Measurements from ENCODE around the gene SERPINA3.
"Not testable (repeated sequence)": the region's sequence is repeated elsewhere in the genome, so short reads cannot be mapped to it uniquely, and the experiment has no call there.

The SERPINA3 gene

DNA sequence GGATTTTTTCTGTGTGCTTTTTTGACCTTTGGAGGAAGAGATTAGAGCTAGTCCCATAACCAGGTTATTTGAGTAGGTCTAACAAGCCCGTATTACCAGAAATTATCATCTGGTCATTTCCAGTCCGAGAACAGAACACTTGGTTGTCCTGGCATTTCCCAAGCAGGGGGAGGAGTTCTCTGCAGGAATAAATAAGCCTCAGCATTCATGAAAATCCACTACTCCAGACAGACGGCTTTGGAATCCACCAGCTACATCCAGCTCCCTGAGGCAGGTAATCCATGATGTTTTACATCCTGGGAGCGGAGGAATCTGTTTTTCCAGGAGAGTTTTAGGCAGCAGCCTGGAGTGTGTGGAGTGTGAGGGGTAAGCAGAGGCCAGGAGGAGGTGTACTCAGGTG, at the start of gene SERPINA3:
Gene SERPINA3 (plus strand): TSS at position 218 of the 400 bp plus-strand sequence. CDS start 2,051 bp downstream, outside the sequence.
- DNase-seq (ENCODE audit: low read depth, low spot score), result no peak

DNA sequence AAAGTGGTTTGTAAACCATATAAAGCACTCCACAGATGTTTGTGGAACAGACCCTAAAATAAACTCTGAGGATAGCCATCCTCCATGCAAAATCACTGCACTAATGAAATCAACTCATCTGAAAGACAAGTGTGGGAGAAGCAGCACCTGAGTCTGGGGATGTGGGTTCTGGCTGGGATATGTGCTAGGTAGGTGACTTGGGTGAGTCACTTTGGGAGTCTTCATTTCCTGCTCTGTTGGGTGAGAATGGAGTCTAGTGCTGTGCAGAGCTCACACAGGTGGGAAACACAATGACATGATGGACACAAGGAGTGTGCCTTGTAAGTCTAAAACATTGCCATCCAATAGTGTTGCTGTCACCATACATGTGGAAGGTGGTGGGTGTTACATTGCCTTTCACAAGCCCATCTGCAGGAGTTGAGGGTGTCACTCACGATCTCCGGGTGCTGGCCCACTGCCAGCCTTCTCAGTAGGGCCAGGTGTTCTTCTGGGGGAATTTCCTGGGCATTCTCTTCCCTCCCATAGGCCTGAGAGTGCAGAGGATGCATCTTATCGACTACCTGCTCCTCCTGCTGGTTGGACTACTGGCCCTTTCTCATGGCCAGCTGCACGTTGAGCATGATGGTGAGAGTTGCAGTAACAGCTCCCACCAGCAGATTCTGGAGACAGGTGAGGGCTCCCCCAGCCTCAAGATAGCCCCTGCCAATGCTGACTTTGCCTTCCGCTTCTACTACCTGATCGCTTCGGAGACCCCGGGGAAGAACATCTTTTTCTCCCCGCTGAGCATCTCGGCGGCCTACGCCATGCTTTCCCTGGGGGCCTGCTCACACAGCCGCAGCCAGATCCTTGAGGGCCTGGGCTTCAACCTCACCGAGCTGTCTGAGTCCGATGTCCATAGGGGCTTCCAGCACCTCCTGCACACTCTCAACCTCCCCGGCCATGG, 49.0 kb upstream of the SERPINA3 start:
- DNase-seq (ENCODE audit: low read depth, low spot score), result no peak

DNA sequence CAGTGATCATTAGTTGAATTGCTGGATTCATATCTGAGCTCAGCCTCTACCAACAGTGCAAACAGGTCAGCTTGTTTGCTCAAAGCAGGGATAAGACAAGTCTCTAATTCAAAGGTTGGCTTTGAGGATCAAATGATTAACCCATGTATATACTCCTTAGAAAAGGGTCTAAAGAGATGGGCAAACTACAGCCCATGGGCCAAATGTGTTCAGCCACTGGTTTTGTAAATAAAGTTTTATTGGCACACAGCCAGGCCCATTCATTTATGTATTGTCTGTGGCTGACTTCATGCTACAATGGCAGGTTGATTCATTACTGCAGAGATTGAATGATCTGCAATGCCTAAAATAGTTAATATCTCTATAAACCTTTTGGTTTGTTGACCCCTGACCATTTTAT, 47.8 kb upstream of the SERPINA3 start:
- no peak for DNase-seq (ENCODE audit: low read depth, low spot score)

DNA sequence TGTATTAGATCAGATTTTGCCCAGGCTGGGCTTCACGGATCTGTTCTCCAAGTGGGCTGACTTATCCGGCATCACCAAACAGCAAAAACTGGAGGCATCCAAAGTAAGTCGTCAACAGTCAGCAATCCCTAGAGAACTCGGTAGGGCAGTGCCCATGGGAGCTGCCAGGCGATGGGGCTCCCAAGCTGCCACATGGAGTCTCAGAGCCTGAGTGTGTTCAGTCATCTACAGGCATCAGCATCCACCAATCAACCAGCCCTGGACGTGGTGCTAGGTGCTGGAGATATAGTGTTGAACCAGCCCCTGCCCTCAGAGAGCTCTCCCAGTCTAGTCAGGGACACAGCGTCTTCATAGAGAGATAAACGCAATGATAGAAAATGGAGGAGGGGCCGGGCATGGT, 44.0 kb upstream of the SERPINA3 start:
- DNase-seq (ENCODE audit: low read depth, low spot score), result no peak

DNA sequence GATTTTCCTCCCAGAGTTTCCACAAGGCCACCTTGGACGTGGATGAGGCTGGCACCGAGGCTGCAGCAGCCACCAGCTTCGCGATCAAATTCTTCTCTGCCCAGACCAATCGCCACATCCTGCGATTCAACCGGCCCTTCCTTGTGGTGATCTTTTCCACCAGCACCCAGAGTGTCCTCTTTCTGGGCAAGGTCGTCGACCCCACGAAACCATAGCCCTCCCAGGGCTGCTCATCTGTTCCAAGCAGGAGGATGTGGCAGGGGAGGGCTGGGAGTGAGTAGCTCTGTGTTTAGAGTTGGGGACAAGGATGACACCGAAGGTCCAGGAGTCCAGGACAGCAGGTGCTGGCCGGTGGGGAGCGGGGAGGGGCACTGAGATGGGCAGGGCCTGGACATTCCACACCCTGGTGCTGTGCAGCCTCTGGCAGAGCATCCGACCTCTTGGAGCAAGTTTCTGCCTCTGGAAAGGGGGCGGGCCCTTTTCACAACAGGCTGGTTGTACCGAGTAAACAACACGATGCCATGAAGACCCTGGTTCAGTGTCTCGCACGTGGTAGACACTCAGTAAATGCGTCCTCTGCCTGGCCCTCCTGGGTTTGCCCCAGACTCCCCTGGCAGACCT, 42.7 kb upstream of the SERPINA3 start:
- DNase-seq (ENCODE audit: low read depth, low spot score), result no peak

DNA sequence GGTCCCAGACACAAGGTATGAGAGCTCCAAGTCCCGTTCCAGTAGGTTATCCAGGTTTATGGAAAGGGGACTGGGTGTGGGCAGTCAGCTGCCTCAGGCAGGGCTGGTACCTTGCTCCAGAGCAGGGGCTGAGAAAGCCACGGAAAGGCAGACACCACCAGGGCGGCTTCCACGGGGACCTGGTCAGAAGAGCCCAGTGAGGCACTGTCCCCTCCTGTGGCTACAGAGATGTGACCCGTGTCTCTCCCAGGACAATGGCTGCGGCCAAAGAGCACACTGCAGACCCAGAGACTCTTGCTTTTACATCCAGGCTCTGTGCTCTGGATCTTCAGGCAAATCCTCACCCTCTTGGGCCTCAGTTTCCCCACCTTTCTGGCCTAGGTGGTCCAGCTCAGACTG, 42.2 kb upstream of the SERPINA3 start:
- DNase-seq (ENCODE audit: low read depth, low spot score), result no peak

DNA sequence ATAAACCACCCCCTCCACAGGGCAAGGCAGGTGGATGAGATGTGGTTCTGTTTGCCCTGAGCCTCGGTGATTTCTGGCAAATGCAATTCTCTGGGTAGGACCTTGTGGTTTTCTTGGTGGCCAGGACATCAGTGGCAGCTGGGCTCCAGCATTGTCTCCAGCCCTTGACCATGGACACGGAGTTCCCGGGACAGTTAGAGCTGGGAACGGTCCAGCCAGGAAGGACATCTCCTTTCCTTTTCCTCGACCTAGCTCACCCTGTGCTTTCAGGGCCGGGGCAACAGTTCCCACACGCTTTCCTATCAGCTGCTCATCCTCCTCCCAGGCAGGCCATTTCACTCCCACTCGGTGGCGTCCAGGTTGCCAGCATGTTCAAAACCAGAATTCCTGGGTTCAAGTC, 41.8 kb upstream of the SERPINA3 start:
- no peak for DNase-seq (ENCODE audit: low read depth, low spot score)

DNA sequence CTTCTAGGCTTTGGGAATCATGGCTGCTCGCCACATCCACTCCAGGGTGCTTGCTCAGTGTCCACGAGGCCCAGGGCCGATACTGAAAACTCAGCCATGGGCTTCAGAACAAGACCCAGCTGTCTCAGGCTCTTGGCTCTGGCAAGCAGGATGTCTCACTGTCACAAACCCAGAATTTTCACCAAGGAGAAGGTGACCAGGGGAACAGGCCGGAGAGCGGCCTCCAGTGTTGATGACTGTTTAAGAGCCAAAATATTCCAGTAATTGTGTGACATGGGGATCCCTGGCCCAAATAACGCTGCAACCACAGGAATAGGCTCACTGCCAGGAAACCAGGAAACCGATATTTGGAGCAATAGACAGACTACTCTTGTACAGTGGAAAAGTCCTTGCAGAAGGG, 40.8 kb upstream of the SERPINA3 start:
- DNase-seq (ENCODE audit: low read depth, low spot score), result no peak

DNA sequence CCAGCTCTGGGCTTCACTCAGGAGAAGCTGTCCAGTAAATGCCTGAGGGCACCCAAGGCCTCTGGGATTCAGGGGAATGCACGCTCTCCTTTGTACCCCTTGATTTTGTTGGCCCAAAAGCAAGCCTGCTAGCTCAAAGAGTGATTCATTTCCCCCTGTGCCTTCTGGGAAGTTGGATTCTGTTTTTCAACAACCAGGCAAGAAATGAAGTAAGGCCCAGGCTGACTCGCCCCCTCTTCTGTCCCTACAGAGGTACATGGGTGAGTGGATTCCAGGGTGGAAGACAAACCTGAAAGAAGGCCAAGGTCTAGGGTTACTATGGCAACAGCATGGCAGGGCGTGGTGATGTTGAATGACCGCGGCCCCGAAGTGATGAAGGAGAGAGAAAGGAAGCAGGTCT, 40.2 kb upstream of the SERPINA3 start:
- DNase-seq (ENCODE audit: low read depth, low spot score), result no peak

DNA sequence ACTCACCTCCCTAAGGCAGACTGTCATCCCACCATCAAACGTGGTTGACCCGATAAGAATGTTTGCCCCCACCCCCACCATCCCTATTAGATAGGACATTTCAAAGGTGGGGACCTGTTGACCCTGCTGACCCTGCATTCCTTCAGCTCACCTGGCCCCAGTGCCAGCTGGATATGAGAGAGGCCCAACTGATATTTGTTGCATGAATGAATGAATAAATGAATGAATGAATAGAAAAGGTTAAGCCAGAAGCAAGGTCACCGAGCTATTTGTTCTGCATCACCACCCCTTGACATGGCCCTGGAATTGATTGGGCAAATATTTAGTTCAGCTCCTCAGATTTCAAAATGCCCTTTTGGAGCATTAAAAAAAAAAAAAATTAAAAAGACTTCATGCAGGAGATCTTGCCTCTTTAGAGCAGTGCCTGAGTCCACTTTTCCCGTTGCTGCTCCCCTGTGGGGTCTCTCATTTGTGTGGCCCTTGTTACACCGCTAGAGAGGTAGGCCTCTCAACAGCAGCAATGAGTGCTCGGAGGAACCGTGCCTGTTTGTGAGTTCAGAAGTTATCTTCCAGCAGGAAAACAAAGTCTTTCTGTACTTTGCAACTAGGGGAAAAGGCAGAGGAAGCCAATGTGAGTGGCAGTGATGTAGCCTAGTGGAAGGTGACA, 39.4 kb upstream of the SERPINA3 start:
- DNase-seq (ENCODE audit: low read depth, low spot score), result no peak

DNA sequence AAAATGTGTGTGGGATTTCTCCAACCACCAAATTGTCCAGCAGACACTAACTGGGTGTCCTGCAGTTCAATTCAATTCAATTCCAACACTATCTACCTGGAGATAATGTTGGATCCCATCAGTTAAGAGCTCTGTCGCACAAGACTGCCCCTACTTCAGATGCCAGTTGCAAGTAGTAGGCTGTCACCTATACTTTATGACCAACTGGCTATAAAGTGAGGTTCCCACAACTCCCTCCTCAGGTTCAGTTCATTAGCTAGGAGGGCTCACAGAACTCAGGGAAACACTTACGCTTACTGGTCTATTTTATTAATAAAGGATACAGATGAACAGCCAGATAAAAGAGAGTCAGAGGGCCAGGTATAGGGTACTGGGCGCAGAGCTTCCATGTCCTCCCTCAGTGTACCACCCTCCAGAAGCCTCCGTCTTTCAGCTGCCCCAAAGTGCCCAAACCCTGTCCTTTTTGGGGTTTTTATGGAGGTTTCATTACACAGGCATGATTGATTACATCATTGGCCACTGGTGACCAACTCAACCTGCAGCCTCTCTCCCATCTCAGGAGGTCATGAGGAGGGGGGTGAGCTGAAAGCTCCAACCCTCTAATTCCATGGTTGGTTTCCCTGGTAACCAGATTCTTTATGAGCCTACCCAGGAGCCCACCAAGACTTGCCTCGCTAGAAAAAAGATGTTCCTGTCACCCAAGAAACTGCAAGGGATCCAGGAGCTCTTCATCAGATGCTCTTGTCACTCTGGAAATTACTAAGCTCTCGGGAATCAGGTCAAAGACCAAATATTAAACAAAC, 38.5 kb upstream of the SERPINA3 start:
- DNase-seq (ENCODE audit: low read depth, low spot score), result no peak

DNA sequence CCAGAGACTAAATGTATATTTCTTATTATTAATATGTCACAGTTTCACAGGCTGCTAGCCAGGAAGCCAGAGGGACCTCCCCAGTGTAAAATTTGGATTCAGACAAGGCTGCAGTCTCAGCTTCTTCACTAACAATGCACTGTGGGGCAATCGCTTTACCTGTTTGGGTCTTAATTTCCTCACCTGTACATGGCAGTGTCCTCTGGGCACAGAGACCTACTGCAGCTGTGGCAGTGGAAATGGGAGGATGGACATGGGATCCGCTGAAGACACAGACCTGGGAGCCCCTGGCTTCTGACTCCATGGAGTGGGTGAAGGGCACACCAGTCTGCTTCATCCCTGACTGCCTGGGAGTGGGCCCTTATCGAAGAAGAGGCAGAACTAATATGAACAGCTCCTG, 37.9 kb upstream of the SERPINA3 start:
- DNase-seq (ENCODE audit: low read depth, low spot score), result no peak

DNA sequence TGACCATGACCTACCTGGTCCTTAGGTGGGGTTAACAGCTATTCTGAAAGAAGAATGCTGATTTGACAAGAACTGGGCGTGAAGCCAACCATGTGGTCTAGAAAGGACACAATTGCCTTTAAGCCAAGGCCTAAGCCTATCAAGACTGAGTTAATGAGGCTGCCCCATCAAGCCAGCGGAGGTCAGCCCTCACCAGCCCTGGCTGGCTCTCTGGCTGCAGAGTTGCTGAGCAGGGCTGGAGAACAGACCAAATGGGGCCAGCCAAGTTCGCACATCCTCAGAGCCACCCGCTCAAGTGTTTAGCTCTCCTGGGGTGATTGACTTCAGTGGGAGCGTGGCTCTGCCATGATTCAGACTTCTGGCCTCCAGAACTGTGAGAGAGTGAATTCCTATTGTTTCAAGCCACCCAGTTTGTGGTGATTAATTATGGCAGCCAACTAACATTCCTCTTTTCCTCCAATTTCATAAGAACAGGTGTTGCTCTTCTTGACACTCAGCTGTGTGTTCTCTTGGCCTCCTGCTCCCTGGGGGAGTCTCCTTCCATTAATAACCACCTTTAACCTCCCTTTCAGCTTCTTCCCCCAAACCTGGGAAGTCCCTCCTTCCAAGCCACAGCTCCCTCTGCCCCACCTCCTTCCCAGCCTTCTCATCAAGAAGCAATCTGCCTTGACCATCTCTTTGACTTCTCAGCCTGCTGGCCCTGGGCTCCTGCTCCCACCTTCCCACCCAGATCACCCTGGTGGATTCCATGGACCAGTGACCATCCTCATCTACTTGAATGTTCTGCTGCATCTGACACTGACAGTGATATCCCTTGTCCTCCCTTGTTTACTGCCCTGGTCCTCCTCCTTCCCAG, 36.2 kb upstream of the SERPINA3 start:
- DNase-seq (ENCODE audit: low read depth, low spot score), result no peak

DNA sequence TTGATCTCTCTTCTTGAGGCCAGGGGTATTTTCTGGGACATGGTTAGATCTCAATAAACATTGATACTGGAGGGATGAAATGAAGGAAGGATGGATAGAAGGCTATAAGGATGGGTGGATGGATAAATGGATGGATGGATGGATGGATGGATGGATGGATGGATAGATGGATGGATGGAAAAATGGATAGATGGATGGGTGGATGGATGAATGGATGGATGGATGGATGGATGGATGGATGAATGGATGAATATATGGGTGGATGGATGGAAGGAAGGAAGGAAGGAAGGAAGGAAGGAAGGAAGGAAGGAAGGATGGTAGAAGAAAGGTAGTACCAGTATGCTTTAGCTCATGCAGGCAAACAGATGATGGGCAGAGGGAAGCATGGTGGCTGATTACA, 34.7 kb upstream of the SERPINA3 start:
- not testable (repeated sequence) for DNase-seq (ENCODE audit: low read depth, low spot score)

DNA sequence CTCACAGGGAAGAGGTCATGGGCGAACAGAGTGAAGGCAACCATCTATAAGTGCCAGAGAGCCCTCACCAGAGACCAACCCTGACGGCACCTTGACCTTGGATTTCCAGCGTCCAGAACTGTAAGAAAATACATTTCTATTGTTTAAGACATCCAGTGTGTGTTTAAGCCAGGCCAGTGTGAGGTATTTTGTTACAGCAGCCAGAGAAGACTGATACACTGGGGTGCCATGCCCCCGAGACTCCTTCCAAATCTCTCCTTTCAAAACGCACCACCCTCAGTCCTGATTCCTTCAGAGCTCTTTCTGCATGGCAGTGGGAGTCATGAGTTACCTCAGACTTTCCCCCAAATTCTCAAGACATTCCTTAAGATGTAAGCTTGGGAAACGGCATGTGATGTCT, 33.5 kb upstream of the SERPINA3 start:
- no peak for DNase-seq (ENCODE audit: low read depth, low spot score)

DNA sequence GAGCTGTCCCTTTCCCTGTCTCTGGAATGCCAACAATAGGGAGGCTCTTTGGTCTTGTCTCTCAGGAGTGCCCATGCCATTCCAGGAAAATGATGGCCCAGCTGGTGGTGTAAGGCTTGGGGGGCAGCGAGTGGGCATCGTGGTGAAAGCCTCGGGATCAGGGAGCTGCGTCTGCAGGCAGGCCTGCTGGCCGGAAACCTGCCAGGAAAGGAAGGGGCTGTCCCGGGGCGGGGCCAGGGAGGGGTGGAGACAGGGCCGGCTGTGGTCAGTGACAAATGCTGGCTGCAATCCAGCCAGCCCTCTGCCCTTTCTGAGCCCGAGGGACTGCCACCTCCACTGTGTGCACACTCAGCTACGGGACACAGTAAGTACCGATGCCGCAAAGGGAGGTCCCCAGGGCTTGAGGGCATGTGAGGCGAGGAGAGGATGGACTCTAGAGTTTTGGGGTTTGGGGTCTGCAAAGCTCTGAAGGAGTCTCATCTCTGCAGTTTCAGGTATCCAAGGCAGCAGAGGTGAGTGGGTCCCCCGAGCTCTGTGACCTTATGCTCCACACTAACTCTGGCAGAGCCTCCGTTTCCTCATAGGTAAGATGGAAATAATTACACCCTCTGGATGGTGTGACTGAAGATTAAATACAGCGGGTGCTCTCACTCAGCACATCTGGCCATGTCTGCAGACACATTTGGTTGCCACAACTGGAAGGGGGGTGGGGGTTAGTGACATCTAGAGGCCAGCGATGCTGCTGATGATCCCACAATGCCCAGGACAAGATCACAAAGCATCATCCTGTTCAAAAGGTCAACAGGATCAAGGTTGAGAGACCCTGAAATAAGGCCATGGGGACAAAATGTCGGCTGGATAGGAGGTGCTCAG, 30.8 kb upstream of the SERPINA3 start, which contains the start of gene SERPINA5:
Gene SERPINA5 (plus strand): TSS at position 300 of the 873 bp plus-strand sequence. CDS start 5,937 bp downstream, outside the sequence.
- no peak for DNase-seq (ENCODE audit: low read depth, low spot score)

DNA sequence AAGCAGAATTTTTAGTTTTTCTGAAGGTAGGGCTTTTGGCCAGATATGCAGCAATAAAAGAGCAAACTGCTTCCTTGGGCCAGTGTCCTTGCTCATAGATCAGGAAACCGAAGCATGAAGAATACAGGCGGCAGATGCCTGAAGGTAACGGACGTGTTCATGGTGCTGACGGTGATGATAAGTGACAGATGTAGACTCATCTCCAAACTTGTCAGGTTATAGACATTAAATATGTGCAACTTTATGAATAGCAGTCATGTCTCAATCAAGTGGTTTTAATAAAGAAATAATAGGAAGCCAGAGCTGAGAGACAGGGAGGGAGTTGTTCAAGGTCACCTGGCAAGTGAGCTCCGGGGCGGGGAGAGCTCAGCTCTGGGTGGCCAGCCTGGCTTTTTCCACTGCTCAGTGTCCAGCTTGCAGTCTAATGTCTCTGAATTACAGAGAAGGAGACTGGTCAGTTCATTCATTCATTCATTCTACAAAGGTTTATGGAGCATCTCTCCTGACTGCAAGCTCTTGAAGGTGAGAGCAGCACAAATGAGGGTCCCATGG, 29.9 kb upstream of the SERPINA3 start:
- DNase-seq (ENCODE audit: low read depth, low spot score), result no peak

DNA sequence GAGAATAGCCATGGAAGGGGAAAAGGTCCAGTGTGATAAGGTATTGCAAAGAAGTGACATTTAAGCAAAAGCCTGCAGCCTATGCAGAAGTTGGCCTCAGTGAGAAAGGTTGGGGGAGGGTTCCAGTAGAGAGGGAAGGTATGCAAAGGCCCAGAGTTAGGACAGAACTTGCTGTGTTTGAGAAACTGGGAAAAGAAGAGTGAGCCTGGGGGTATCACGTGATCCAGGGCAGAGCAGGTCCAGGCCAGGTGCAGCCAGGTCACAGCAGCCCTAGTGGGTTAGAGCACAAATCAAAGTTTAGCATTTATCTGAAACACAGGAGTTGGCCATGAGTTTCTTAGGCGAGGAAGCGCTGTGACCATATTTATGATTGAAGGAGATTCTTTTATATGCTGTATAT, 29.3 kb upstream of the SERPINA3 start:
- no peak for DNase-seq (ENCODE audit: low read depth, low spot score)

DNA sequence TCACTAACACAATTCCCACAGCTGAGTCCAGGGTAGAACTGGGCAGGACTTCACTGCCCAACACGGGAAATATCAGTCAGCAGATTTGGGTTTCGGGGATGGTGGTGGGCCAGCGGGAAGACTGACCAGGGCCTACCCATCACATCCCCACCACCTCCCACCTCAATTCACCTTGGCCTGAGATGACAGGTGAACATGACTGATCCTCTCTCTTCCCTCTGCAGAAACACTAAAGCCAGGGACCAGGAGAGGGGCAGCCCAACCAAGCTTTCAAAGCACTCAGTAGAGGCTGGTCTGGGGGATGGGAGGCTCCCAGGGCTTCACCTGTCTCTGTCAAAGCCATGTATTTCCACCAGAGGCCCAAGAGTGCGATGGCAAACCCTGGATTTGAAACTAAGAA, 28.6 kb upstream of the SERPINA3 start:
- no peak for DNase-seq (ENCODE audit: low read depth, low spot score)

All from activated naive CD8-positive, alpha-beta T cell treated with anti-CD3 and anti-CD28 coated beads, Interleukin-2, amount 50 U/mL, for 16 hours (primary cell).